K562 (cell line): ENCODE measurements around the gene SLITRK3. TPM values are rescaled to one million over a fixed set of nuclear protein-coding genes. Genes with fewer than 3 reads are reported as not detected.

ENCODE experiments used
- CBX5 ChIP-seq: IDR thresholded peaks from 2 replicates; pipeline ENCODE4 v1.6.1; 2014; ENCODE audit warnings: low read depth, borderline replicate concordance
- CTCF ChIP-seq, 3 experiments: IDR thresholded peaks in 2 of 3; conservative IDR thresholded peaks in 1 of 3; 2 replicates each; pipeline ENCODE4 v1.5.1; 2011 to 2012; ENCODE audit warnings: low read length in 3 of 3, mild to moderate bottlenecking in 3 of 3, control low read depth in 2 of 3, improper control_type of control experiment in 1 of 3, inconsistent platforms in 1 of 3, low read depth in 1 of 3, mixed read lengths in 1 of 3, moderate library complexity in 1 of 3; ENCODE audit not compliant: insufficient read depth in 2 of 3
- E2F6 ChIP-seq, 2 experiments: IDR thresholded peaks; 2 replicates each; pipeline ENCODE4 v1.6.1; 2011; ENCODE audit warnings: borderline replicate concordance in 1 of 2, control low read depth in 1 of 2, low read depth in 1 of 2, low read length in 1 of 2, mild to moderate bottlenecking in 1 of 2, mixed read lengths in 1 of 2, moderate library complexity in 1 of 2; ENCODE audit not compliant: insufficient read depth in 1 of 2, insufficient read length in 1 of 2, poor library complexity in 1 of 2, severe bottlenecking in 1 of 2; ENCODE audit errors: extremely low read depth in 1 of 2
- ESRRB ChIP-seq: fragments of 250-450 bp; sonication (Bioruptor Pico); IDR thresholded peaks from 2 replicates; pipeline ENCODE4 v1.5.0; 2020; ENCODE audit warnings: mild to moderate bottlenecking, moderate library complexity, borderline replicate concordance
- JUN ChIP-seq, 2 experiments: sonication (generic) in 1 of 2; formaldehyde crosslinking in 1 of 2; IDR thresholded peaks; 2 replicates each; pipeline versions ENCODE4 v1.6.1 to v1.8.0; 2012 to 2022; ENCODE audit warnings: borderline replicate concordance in 2 of 2, mild to moderate bottlenecking in 2 of 2, improper control_type of control experiment in 1 of 2, low read depth in 1 of 2, low read length in 1 of 2, missing genetic modification reagents in 1 of 2
- NRF1 ChIP-seq, 2 experiments: fragments of 450-650 bp; IDR thresholded peaks in 1 of 2; conservative IDR thresholded peaks in 1 of 2; 2 replicates each; pipeline ENCODE4 v1.6.1; 2014; ENCODE audit warnings: mild to moderate bottlenecking in 2 of 2
- OTX1 ChIP-seq: fragments of 450-650 bp; formaldehyde crosslinking; IDR thresholded peaks from 2 replicates; pipeline ENCODE4 v1.4.0; 2022; ENCODE audit warnings: mild to moderate bottlenecking
- SLC30A9 ChIP-seq: fragments of 250-450 bp; sonication (Bioruptor Pico); IDR thresholded peaks from 2 replicates; pipeline ENCODE4 v1.8.0; 2022; ENCODE audit warnings: mild to moderate bottlenecking, moderate library complexity
- SMC3 ChIP-seq: conservative IDR thresholded peaks from 2 replicates; pipeline ENCODE4 v1.6.1; 2011; ENCODE audit warnings: low read depth, low read length, improper control_type of control experiment; ENCODE audit not compliant: insufficient read depth
- TBL1XR1 ChIP-seq, 2 experiments: IDR thresholded peaks; 2 replicates each; pipeline ENCODE4 v1.6.1; 2012; ENCODE audit warnings: improper control_type of control experiment in 2 of 2, low read length in 2 of 2, mild to moderate bottlenecking in 1 of 2
- TBP ChIP-seq: optimal IDR thresholded peaks from 2 replicates; pipeline ENCODE3; 2011; ENCODE audit warnings: low read depth, low read length, improper control_type of control experiment
- TFAP4 ChIP-seq: sonication (generic); formaldehyde crosslinking; IDR thresholded peaks from 2 replicates; pipeline ENCODE4 v1.8.0; 2022; ENCODE audit warnings: missing genetic modification reagents, mild to moderate bottlenecking, moderate library complexity, borderline replicate concordance
- ZNF398 ChIP-seq: fragments of 250-450 bp; sonication (Bioruptor Pico); IDR thresholded peaks from 2 replicates; pipeline ENCODE4 v1.8.0; 2021; ENCODE audit warnings: moderate library complexity, mild to moderate bottlenecking, inconsistent platforms
- ZNF695 ChIP-seq: fragments of 450-650 bp; formaldehyde crosslinking; IDR thresholded peaks from 2 replicates; pipeline ENCODE4 v1.4.0; 2020; ENCODE audit warnings: mild to moderate bottlenecking, moderate library complexity
- polyA plus RNA-seq, 8 experiments: library from polyadenylated mRNA; depleted of rRNA in 4 of 8; stranded (reverse) in 5 of 8; unstranded in 3 of 8; fragments of >200 nt; fragmentation: Nextera tagmentation in 2 of 8; fragmentation: Illumina TruSeq in 1 of 8; extraction: Ambion mirVana in 2 of 8; extraction: Trizol in 1 of 8; gene quantifications; 2 replicates each; pipeline versions ENCODE4 v1.2.1 to v1.2.3, GENCODE V29; 2011 to 2014; ENCODE audit warnings: inconsistent platforms in 1 of 8, missing spikeins in 1 of 8
- total RNA-seq, 7 experiments: library from RNA; depleted of rRNA in 6 of 7; stranded (reverse); fragments of >200 nt in 6 of 7; fragmentation: Illumina TruSeq in 2 of 7; extraction: Trizol in 2 of 7; gene quantifications; 2 replicates each; pipeline versions ENCODE4 v1.2.1 to v1.2.3, GENCODE V29; 2011 to 2021; ENCODE audit warnings: low replicate concordance in 1 of 7

Gene SLITRK3
- total and polyA plus RNA-seq, 9 of the 15 experiments (the other 6 are each of a cell fraction or from before 2014, with no cell fraction given), result not detected

- TF ChIP-seq JUN (IDR thresholded peaks at IDR 0.05; ENCODE audit: borderline replicate concordance, low read depth, low read length) (no peak), JUN (CRISPR knock-in tag; IDR thresholded peaks at IDR 0.05; ENCODE audit: borderline replicate concordance) (no peak), SMC3 (peak; percentile 49; the same call in 1 of the 2 replicates), TFAP4 (CRISPR knock-in tag) (peak; percentile 55; the same call in 1 of the 2 replicates), NRF1 (conservative IDR thresholded peaks at IDR 0.05 in 1 of 2, IDR thresholded peaks at IDR 0.05 in 1 of 2) (no peak), ZNF398 (no peak), TBP (no peak), E2F6 (IDR thresholded peaks at IDR 0.05; ENCODE audit: borderline replicate concordance in 1 of 2, extremely low read depth in 1 of 2, insufficient read depth in 1 of 2, insufficient read length in 1 of 2, low read depth in 1 of 2, low read length in 1 of 2, poor library complexity in 1 of 2, severe bottlenecking in 1 of 2) (no peak), CTCF (IDR thresholded peaks at IDR 0.05 in 2 of 3, conservative IDR thresholded peaks at IDR 0.05 in 1 of 3; ENCODE audit: insufficient read depth in 2 of 3, low read depth in 1 of 3, low read length in 3 of 3) (peak; percentile 74 to 99 (median 91)), CBX5 (no peak), ESRRB (CRISPR knock-in tag) (no peak), ZNF695 (CRISPR knock-in tag) (no peak), TBL1XR1 (IDR thresholded peaks at IDR 0.05; ENCODE audit: low read length in 2 of 2) (no peak), OTX1 (CRISPR knock-in tag) (no peak), SLC30A9 (CRISPR knock-in tag) (no peak)
- TF ChIP-seq, all 486 proteins: peak for 5
Measured at GRCh38 chr3:165206454-165207266, 10.5 kb upstream of the SLITRK3 start (continued).
